MM.1S (cell line): ENCODE measurements around the gene MELTF.

Experiments
- DNase-seq: peaks from one replicate; pipeline ENCODE4 v3.0.0-alpha.2; 2015
- H2AFZ ChIP-seq: fragments of 300-600 bp; sonication (generic); 2 replicates; pipeline ENCODE4 v1.6.0; 2016; ENCODE audit warnings: antibody characterized with exemption, low read length
- H3F3A ChIP-seq: fragments of 300-600 bp; sonication (generic); 2 replicates; pipeline ENCODE4 v1.6.1; 2016; ENCODE audit warnings: mild to moderate bottlenecking, antibody characterized with exemption, low read length, moderate library complexity, mixed read lengths; ENCODE audit not compliant: insufficient read depth
- H3K27ac ChIP-seq: fragments of 300-600 bp; sonication (generic); 2 replicates; pipeline ENCODE4 v1.5.1; 2016; ENCODE audit warnings: mild to moderate bottlenecking, low read length
- H3K27me3 ChIP-seq: fragments of 300-600 bp; sonication (generic); replicated peaks from 2 replicates; pipeline ENCODE4 v1.6.0; 2016; ENCODE audit warnings: low read length; ENCODE audit not compliant: insufficient read depth
- H3K36me3 ChIP-seq: fragments of 300-600 bp; sonication (generic); replicated peaks from 2 replicates; pipeline ENCODE4 v1.6.1; 2016; ENCODE audit warnings: mild to moderate bottlenecking, low read length, mixed read lengths; ENCODE audit not compliant: insufficient read depth
- H3K4me1 ChIP-seq: fragments of 300-600 bp; sonication (generic); 2 replicates; pipeline ENCODE4 v1.6.1; 2016; ENCODE audit warnings: low read length, mixed read lengths
- H3K4me2 ChIP-seq: fragments of 300-600 bp; sonication (generic); 2 replicates; pipeline ENCODE4 v1.6.0; 2016; ENCODE audit warnings: low read depth, low read length
- H3K4me3 ChIP-seq: fragments of 300-600 bp; sonication (generic); 2 replicates; pipeline ENCODE4 v1.5.1; 2016; ENCODE audit warnings: low read length, mixed read lengths
- H3K79me2 ChIP-seq: fragments of 300-600 bp; sonication (generic); 2 replicates; pipeline ENCODE4 v1.6.1; 2016; ENCODE audit warnings: mixed run types, low read length, mixed read lengths
- H3K9ac ChIP-seq: fragments of 300-600 bp; sonication (generic); 2 replicates; pipeline ENCODE4 v1.6.1; 2016; ENCODE audit warnings: low read length, mixed read lengths
- H3K9me2 ChIP-seq: fragments of 300-600 bp; sonication (generic); replicated peaks from 2 replicates; pipeline ENCODE4 v1.6.1; 2016; ENCODE audit warnings: mild to moderate bottlenecking, low read length, mixed read lengths; ENCODE audit not compliant: insufficient read depth
- H3K9me3 ChIP-seq: fragments of 300-600 bp; sonication (generic); replicated peaks from 2 replicates; pipeline ENCODE4 v1.6.1; 2016; ENCODE audit warnings: mild to moderate bottlenecking, low read length, mixed read lengths; ENCODE audit not compliant: insufficient read depth
- H4K20me1 ChIP-seq: fragments of 300-600 bp; sonication (generic); 2 replicates; pipeline ENCODE4 v1.6.1; 2016; ENCODE audit warnings: mild to moderate bottlenecking, low read length, moderate library complexity, mixed read lengths; ENCODE audit not compliant: insufficient read depth
- EZH2 ChIP-seq: fragments of 300-600 bp; sonication (generic); optimal IDR thresholded peaks from 2 replicates; pipeline ENCODE3; 2017; ENCODE audit warnings: low read depth, mild to moderate bottlenecking, antibody characterized with exemption, low read length, mixed read lengths
- EZH2phosphoT487 ChIP-seq: fragments of 300-600 bp; sonication (generic); IDR thresholded peaks from 2 replicates; pipeline ENCODE4 v1.6.1; 2018; ENCODE audit warnings: antibody characterized with exemption, low read length
- TF ChIP-seq, protein P1 (sequence below): fragments of 300-600 bp; sonication (generic); IDR thresholded peaks from 2 replicates; pipeline ENCODE4 v1.5.1; 2016; ENCODE audit warnings: antibody characterized with exemption, low read length, mixed read lengths

Gene MELTF

GRCh38 chr3:197007953-197008352 lies 21.7 kb downstream of the MELTF start:
- H3K4me2 ChIP-seq, result no peak overlapping the region
- no peak overlapping the region for H3K9ac ChIP-seq
- H3K4me3 ChIP-seq, result no peak overlapping the region
- no peaks in the 10 kb centered on the region for H3K9me3 ChIP-seq
- no peak for DNase-seq
- H3F3A ChIP-seq, result peaks cover 15% of the 10 kb centered on the region
- H3K36me3 ChIP-seq, result no peaks in the 10 kb centered on the region
- H3K4me1 ChIP-seq, result peaks cover 10% of the 10 kb centered on the region
- TF ChIP-seq EZH2 (no peak), EZH2phosphoT487 (no peak)
- TF ChIP-seq, protein P1, sequence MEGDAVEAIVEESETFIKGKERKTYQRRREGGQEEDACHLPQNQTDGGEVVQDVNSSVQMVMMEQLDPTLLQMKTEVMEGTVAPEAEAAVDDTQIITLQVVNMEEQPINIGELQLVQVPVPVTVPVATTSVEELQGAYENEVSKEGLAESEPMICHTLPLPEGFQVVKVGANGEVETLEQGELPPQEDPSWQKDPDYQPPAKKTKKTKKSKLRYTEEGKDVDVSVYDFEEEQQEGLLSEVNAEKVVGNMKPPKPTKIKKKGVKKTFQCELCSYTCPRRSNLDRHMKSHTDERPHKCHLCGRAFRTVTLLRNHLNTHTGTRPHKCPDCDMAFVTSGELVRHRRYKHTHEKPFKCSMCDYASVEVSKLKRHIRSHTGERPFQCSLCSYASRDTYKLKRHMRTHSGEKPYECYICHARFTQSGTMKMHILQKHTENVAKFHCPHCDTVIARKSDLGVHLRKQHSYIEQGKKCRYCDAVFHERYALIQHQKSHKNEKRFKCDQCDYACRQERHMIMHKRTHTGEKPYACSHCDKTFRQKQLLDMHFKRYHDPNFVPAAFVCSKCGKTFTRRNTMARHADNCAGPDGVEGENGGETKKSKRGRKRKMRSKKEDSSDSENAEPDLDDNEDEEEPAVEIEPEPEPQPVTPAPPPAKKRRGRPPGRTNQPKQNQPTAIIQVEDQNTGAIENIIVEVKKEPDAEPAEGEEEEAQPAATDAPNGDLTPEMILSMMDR, result no peak
- no peaks in the 10 kb centered on the region for H3K27me3 ChIP-seq
- H3K27ac ChIP-seq, result no peak overlapping the region
- H3K9me2 ChIP-seq, result no peaks in the 10 kb centered on the region
- no peak overlapping the region for H2AFZ ChIP-seq
- H4K20me1 ChIP-seq, result no peaks in the 10 kb centered on the region
- no peaks in the 10 kb centered on the region; the same call in 1 of the 2 replicates for H3K79me2 ChIP-seq

GRCh38 chr3:197007296-197007940 lies 22.2 kb downstream of the MELTF start:
- Histone ChIP-seq H3K4me2 (no peak overlapping the region), H2AFZ (no peak overlapping the region), H3K9me2 (no peaks in the 10 kb centered on the region), H3K27me3 (no peaks in the 10 kb centered on the region), H3K9ac (no peak overlapping the region), H3K79me2 (no peaks in the 10 kb centered on the region; the same call in 1 of the 2 replicates), H3F3A (peaks cover 15% of the 10 kb centered on the region), H3K4me3 (no peak overlapping the region), H3K27ac (no peak overlapping the region), H3K36me3 (no peaks in the 10 kb centered on the region), H3K4me1 (peaks cover 10% of the 10 kb centered on the region), H4K20me1 (no peaks in the 10 kb centered on the region), H3K9me3 (no peaks in the 10 kb centered on the region)
- no peak for DNase-seq
- TF ChIP-seq, protein P1, result no peak
- no peak for TF ChIP-seq EZH2phosphoT487

GRCh38 chr3:197006860-197007259 lies 22.8 kb downstream of the MELTF start:
- no peak overlapping the region for H2AFZ ChIP-seq
- TF ChIP-seq, protein P1, result no peak
- TF ChIP-seq EZH2phosphoT487 (no peak), EZH2 (no peak)
- H3K4me3 ChIP-seq, result no peak overlapping the region
- no peak overlapping the region for H3K9ac ChIP-seq
- H3K36me3 ChIP-seq, result no peaks in the 10 kb centered on the region
- no peaks in the 10 kb centered on the region for H3K27me3 ChIP-seq
- no peak for DNase-seq
- peaks cover 10% of the 10 kb centered on the region for H3K4me1 ChIP-seq
- no peak overlapping the region for H3K27ac ChIP-seq
- H3K4me2 ChIP-seq, result no peak overlapping the region
- no peaks in the 10 kb centered on the region for H3K9me2 ChIP-seq
- peaks cover 20% of the 10 kb centered on the region for H3F3A ChIP-seq
- H4K20me1 ChIP-seq, result no peaks in the 10 kb centered on the region
- H3K9me3 ChIP-seq, result no peaks in the 10 kb centered on the region
- H3K79me2 ChIP-seq, result peaks cover 2% of the 10 kb centered on the region; the same call in 1 of the 2 replicates
